Neuronal stem cell (in vitro differentiated cells): ENCODE measurements around the gene GIT2.

ENCODE experiments used
- DNase-seq: peaks from one replicate; pipeline ENCODE4 v3.0.0-alpha.2; 2013; ENCODE audit warnings: low spot score
- H2AFZ ChIP-seq: one replicate; pipeline ENCODE4 v1.6.1; 2013; ENCODE audit warnings: mild to moderate bottlenecking, low read length, inconsistent platforms
- H2AK5ac ChIP-seq: 2 replicates; pipeline ENCODE4 v1.6.1; 2013; ENCODE audit warnings: low read depth, mild to moderate bottlenecking, inconsistent platforms, low read length, moderate library complexity, mixed read lengths
- H2BK120ac ChIP-seq: 2 replicates; pipeline ENCODE4 v1.6.1; 2013; ENCODE audit warnings: low read depth, mild to moderate bottlenecking, inconsistent platforms, low read length, moderate library complexity, mixed read lengths
- H2BK12ac ChIP-seq: one replicate; pipeline ENCODE4 v1.6.1; 2013; ENCODE audit warnings: low read length, inconsistent platforms
- H2BK15ac ChIP-seq: 2 replicates; pipeline ENCODE4 v1.6.1; 2013; ENCODE audit warnings: mild to moderate bottlenecking, low read length, inconsistent platforms, mixed read lengths
- H2BK5ac ChIP-seq: one replicate; pipeline ENCODE4 v1.6.1; 2013; ENCODE audit warnings: inconsistent platforms, mild to moderate bottlenecking, low read length, moderate library complexity
- H3K14ac ChIP-seq: one replicate; pipeline ENCODE4 v1.6.1; 2013; ENCODE audit warnings: low read length, inconsistent platforms
- H3K18ac ChIP-seq: 2 replicates; pipeline ENCODE4 v1.6.1; 2013; ENCODE audit warnings: low read length, inconsistent platforms
- H3K23ac ChIP-seq: 2 replicates; pipeline ENCODE4 v1.6.1; 2013; ENCODE audit warnings: low read depth, mild to moderate bottlenecking, mixed read lengths, low read length, inconsistent platforms; ENCODE audit not compliant: poor library complexity
- H3K27ac ChIP-seq: replicated peaks from 3 replicates; pipeline ENCODE4 v1.5.1; 2013; ENCODE audit warnings: low read length, inconsistent platforms
- H3K27me3 ChIP-seq, 3 experiments: 2 replicates each; pipeline ENCODE4 v1.6.1; 2013; ENCODE audit warnings: low read length in 3 of 3, mild to moderate bottlenecking in 2 of 3, inconsistent platforms in 1 of 3, low read depth in 1 of 3, mixed read lengths in 1 of 3, moderate library complexity in 1 of 3; ENCODE audit not compliant: control insufficient read depth in 3 of 3, insufficient read depth in 3 of 3
- H3K36me3 ChIP-seq, 2 donors: replicated peaks in 1 of 2; 2 replicates each; pipeline ENCODE4 v1.6.1; 2013; ENCODE audit warnings: low read length in 2 of 2; ENCODE audit not compliant: control insufficient read depth in 2 of 2, insufficient read depth in 2 of 2
- H3K4ac ChIP-seq: 2 replicates; pipeline ENCODE4 v1.6.1; 2013; ENCODE audit warnings: inconsistent platforms, mild to moderate bottlenecking, low read length, moderate library complexity
- H3K4me1 ChIP-seq, 2 donors: 1 replicate in 1 of 2; 2 replicates in 1 of 2; pipeline ENCODE4 v1.6.1; 2013; ENCODE audit warnings: low read length in 2 of 2, low read depth in 1 of 2; ENCODE audit not compliant: control insufficient read depth in 2 of 2, insufficient read depth in 1 of 2
- H3K4me2 ChIP-seq: one replicate; pipeline ENCODE4 v1.6.1; 2013; ENCODE audit warnings: mild to moderate bottlenecking, low read length, inconsistent platforms; ENCODE audit not compliant: insufficient read depth, poor library complexity, severe bottlenecking
- H3K4me3 ChIP-seq, 2 donors: 2 replicates each; pipeline ENCODE4 v1.5.1; 2013; ENCODE audit warnings: low read length in 2 of 2, mild to moderate bottlenecking in 2 of 2, inconsistent platforms in 1 of 2, moderate library complexity in 1 of 2
- H3K79me1 ChIP-seq: one replicate; pipeline ENCODE4 v1.6.1; 2013; ENCODE audit warnings: low read depth, mild to moderate bottlenecking, inconsistent platforms, low read length, moderate library complexity
- H3K9ac ChIP-seq: one replicate; pipeline ENCODE4 v1.6.1; 2013; ENCODE audit warnings: mild to moderate bottlenecking, low read depth, low read length, inconsistent platforms; ENCODE audit not compliant: poor library complexity
- H3K9me3 ChIP-seq, 2 donors: replicated peaks in 1 of 2; 2 replicates each; pipeline versions ENCODE3 to v1.6.1; 2013; ENCODE audit warnings: low read length in 2 of 2, mild to moderate bottlenecking in 2 of 2, inconsistent platforms in 1 of 2, low read depth in 1 of 2, mixed read lengths in 1 of 2, moderate library complexity in 1 of 2; ENCODE audit not compliant: control insufficient read depth in 2 of 2, insufficient read depth in 1 of 2
- H4K8ac ChIP-seq: one replicate; pipeline ENCODE4 v1.6.1; 2013; ENCODE audit warnings: low read depth, mild to moderate bottlenecking, inconsistent platforms, low read length, moderate library complexity
- H4K91ac ChIP-seq: one replicate; pipeline ENCODE4 v1.6.1; 2013; ENCODE audit warnings: low read length, low read depth, mild to moderate bottlenecking, inconsistent platforms; ENCODE audit not compliant: poor library complexity
- WGBS, 2 donors: extraction: QIAGEN DNeasy Blood & Tissue Kit; methylation state at CpG; one replicate each; pipeline ENCODE4 v1.1.7; 2013; ENCODE audit warnings: missing lambda C conversion rate in 2 of 2, mixed read lengths in 1 of 2; ENCODE audit not compliant: insufficient read length in 2 of 2, insufficient replicate concordance in 1 of 2; ENCODE audit errors: extremely low coverage in 2 of 2; 5-methylcytosine and 5-hydroxymethylcytosine counted together

Gene GIT2

GRCh38 chr12:109997393-109997792 lies 1.2 kb upstream of the GIT2 start:
- 100% methylated on average over 1 of the region's 4 CpGs for WGBS, 2 donors
- no peak for DNase-seq
- H3K23ac ChIP-seq: no peak overlapping the region

GRCh38 chr12:109996483-109996853 lies 300 bp upstream of the GIT2 start:
- H3K9ac ChIP-seq: no peak overlapping the region
- no peak overlapping the region for H3K18ac ChIP-seq
- peak overlapping the region; percentile 86 for H2AFZ ChIP-seq
- peak overlapping the region in 1 of 2 donors; percentile 69 for H3K4me3 ChIP-seq
- no peak overlapping the region for H2BK15ac ChIP-seq
- no peak overlapping the region for H4K8ac ChIP-seq
- no peak overlapping the region for H2AK5ac ChIP-seq
- H3K14ac ChIP-seq: no peak overlapping the region
- no peak overlapping the region for H3K27ac ChIP-seq
- no peaks in the 10 kb centered on the region for H3K9me3 ChIP-seq
- no CpG with 5 or more reads among the region's 2 CpGs for WGBS, 2 donors
- no peak for DNase-seq
- peaks cover 0 to 9% (median 0%) of the 10 kb centered on the region in 3 experiments for H3K27me3 ChIP-seq
- H2BK5ac ChIP-seq: no peak overlapping the region
- H4K91ac ChIP-seq: no peak overlapping the region
- H3K4me1 ChIP-seq: peaks cover 11 to 18% of the 10 kb centered on the region in 2 donors
- H3K4ac ChIP-seq: no peak overlapping the region
- peak overlapping the region; percentile 92 for H3K4me2 ChIP-seq
- no peak overlapping the region for H3K23ac ChIP-seq
- no peak overlapping the region for H2BK120ac ChIP-seq
- H3K79me1 ChIP-seq: peaks cover 2% of the 10 kb centered on the region
- no peak overlapping the region for H2BK12ac ChIP-seq
- peaks cover 1 to 4% of the 10 kb centered on the region in 2 donors for H3K36me3 ChIP-seq

More at GRCh38 chr12:109997393-109997792, 1.2 kb upstream of the GIT2 start:
- Histone ChIP-seq H3K4ac (no peak overlapping the region), H2BK15ac (no peak overlapping the region), H4K91ac (no peak overlapping the region), H2BK120ac (no peak overlapping the region), H2AFZ (no peak overlapping the region), H4K8ac (no peak overlapping the region), H2BK12ac (no peak overlapping the region), H2AK5ac (no peak overlapping the region), H3K36me3 (no peaks in the 10 kb centered on the region), H3K9me3 (no peaks in the 10 kb centered on the region), H3K4me2 (no peak overlapping the region), H3K14ac (no peak overlapping the region), H3K27me3 (peaks cover 0 to 9% (median 0%) of the 10 kb centered on the region in 3 experiments), H3K27ac (no peak overlapping the region), H2BK5ac (no peak overlapping the region), H3K4me3 (no peak overlapping the region), H3K9ac (no peak overlapping the region), H3K18ac (no peak overlapping the region), H3K79me1 (peaks cover 2% of the 10 kb centered on the region), H3K4me1 (peaks cover 11 to 18% of the 10 kb centered on the region in 2 donors)

GRCh38 chr12:109995361-109995685 lies 845 bp downstream of the GIT2 start:
- H3K79me1 ChIP-seq: peaks cover 2% of the 10 kb centered on the region
- no peak overlapping the region for H2BK120ac ChIP-seq
- no peak overlapping the region for H3K4ac ChIP-seq
- H3K27me3 ChIP-seq: peaks cover 0 to 7% (median 0%) of the 10 kb centered on the region in 3 experiments
- DNase-seq: no peak
- H3K36me3 ChIP-seq: peaks cover 3 to 13% of the 10 kb centered on the region in 2 donors
- H3K4me2 ChIP-seq: peak overlapping the region; percentile 92
- no peak overlapping the region for H3K18ac ChIP-seq
- no peak overlapping the region for H2BK12ac ChIP-seq
- H4K8ac ChIP-seq: no peak overlapping the region
- H2AFZ ChIP-seq: peak overlapping the region; percentile 86
- H2BK5ac ChIP-seq: no peak overlapping the region
- no peak overlapping the region for H2BK15ac ChIP-seq
- H3K9me3 ChIP-seq: no peaks in the 10 kb centered on the region
- H3K14ac ChIP-seq: peak overlapping the region; percentile 95
- WGBS, 2 donors: no CpG with 5 or more reads among the region's 6 CpGs
- no peak overlapping the region for H2AK5ac ChIP-seq
- H3K4me3 ChIP-seq: peak overlapping the region; percentile 69 to 97
- no peak overlapping the region for H3K23ac ChIP-seq
- no peak overlapping the region for H3K27ac ChIP-seq
- no peak overlapping the region for H4K91ac ChIP-seq
- peak overlapping the region; percentile 94 for H3K9ac ChIP-seq
- H3K4me1 ChIP-seq: peaks cover 11 to 17% of the 10 kb centered on the region in 2 donors

- H2AFZ ChIP-seq: no peak overlapping the region
- H2BK15ac ChIP-seq: no peak overlapping the region
- H3K4ac ChIP-seq: no peak overlapping the region
- DNase-seq: no peak
- H4K8ac ChIP-seq: no peak overlapping the region
- H2AK5ac ChIP-seq: no peak overlapping the region
- H2BK120ac ChIP-seq: no peak overlapping the region
- no peaks in the 10 kb centered on the region for H3K27me3 ChIP-seq
- peak overlapping the region in 1 of 2 donors; percentile 69 for H3K4me3 ChIP-seq
- H3K4me1 ChIP-seq: peaks cover 8 to 12% of the 10 kb centered on the region in 2 donors
- H3K27ac ChIP-seq: no peak overlapping the region
- no peak overlapping the region for H3K23ac ChIP-seq
- no peak overlapping the region for H2BK12ac ChIP-seq
- peaks cover 2% of the 10 kb centered on the region for H3K79me1 ChIP-seq
- H3K4me2 ChIP-seq: no peak overlapping the region
- H3K18ac ChIP-seq: no peak overlapping the region
- H3K9ac ChIP-seq: no peak overlapping the region
- peaks cover 4 to 21% of the 10 kb centered on the region in 2 donors for H3K36me3 ChIP-seq
- H2BK5ac ChIP-seq: no peak overlapping the region
- H3K14ac ChIP-seq: no peak overlapping the region
- no peaks in the 10 kb centered on the region for H3K9me3 ChIP-seq
- no CpG with 5 or more reads among the region's 6 CpGs for WGBS, 2 donors
- H4K91ac ChIP-seq: no peak overlapping the region
Measured at GRCh38 chr12:109994401-109995175, 1.6 kb downstream of the GIT2 start.
